IMR-90 (cell line): Measurements from ENCODE around the gene SEC11A. TPM values are rescaled to one million over a fixed set of nuclear protein-coding genes. Genes with fewer than 3 reads are reported as not detected.

Experiments
- polyA plus RNA-seq, 3 experiments: library from polyadenylated mRNA; depleted of rRNA; stranded (reverse); fragments of >200 nt; gene quantifications; 2 replicates each; pipeline ENCODE4 v1.2.3, GENCODE V29; 2012; ENCODE audit warnings: low replicate concordance in 1 of 3
- total RNA-seq: library from RNA; depleted of rRNA; stranded (reverse); fragments of >200 nt; gene quantifications from 2 replicates; pipeline ENCODE4 v1.2.3, GENCODE V29; 2012; rRNA removed

The SEC11A gene
- total and polyA plus RNA-seq, 2 of the 4 experiments (the other 2 are of a cell fraction) = 62.4 to 108 TPM

Other genes starting within 250 kb of the SEC11A start
- gene ZSCAN2, start 115.1 kb downstream of the SEC11A start, total RNA-seq = 15.0 and 18.3 TPM in 2 replicates
- gene ZSCAN2, start 115.1 kb downstream of the SEC11A start, polyA plus RNA-seq (2012; rRNA removed) = 10.4 and 11.1 TPM in 2 replicates
- gene WDR73, start 61.9 kb downstream of the SEC11A start, total RNA-seq = 18.6 and 25.5 TPM in 2 replicates
- gene WDR73, start 61.9 kb downstream of the SEC11A start, polyA plus RNA-seq (2012; rRNA removed) = 18.8 and 21.5 TPM in 2 replicates
- 1.3 and 1.4 TPM in 2 replicates for gene NMB, start 57.9 kb downstream of the SEC11A start, total RNA-seq
- gene NMB, start 57.9 kb downstream of the SEC11A start, polyA plus RNA-seq (2012; rRNA removed) = 3.8 and 5.1 TPM in 2 replicates
- 4.2 and 4.3 TPM in 2 replicates for gene ZNF592, start 32.5 kb upstream of the SEC11A start, total RNA-seq
- 10.2 and 11.5 TPM in 2 replicates for gene ZNF592, start 32.5 kb upstream of the SEC11A start, polyA plus RNA-seq (2012; rRNA removed)
- under 0.01 TPM in 2 replicates for gene ALPK3, start 101.2 kb upstream of the SEC11A start, total RNA-seq
- gene ALPK3, start 101.2 kb upstream of the SEC11A start, polyA plus RNA-seq (2012; rRNA removed) = 0.06 and 0.26 TPM in 2 replicates
- gene SLC28A1, start 168.5 kb upstream of the SEC11A start, total RNA-seq = not detected in 2 replicates
- gene SLC28A1, start 168.5 kb upstream of the SEC11A start, polyA plus RNA-seq (2012; rRNA removed) = not detected in 2 replicates